Activated naive CD8-positive, alpha-beta T cell treated with anti-CD3 and anti-CD28 coated beads, Interleukin-2, amount 10 ng/mL, durations not matched to agents 7 days and 5 days (primary cell): ENCODE measurements around the gene WBP2NL. TPM values are rescaled to one million over a fixed set of nuclear protein-coding genes. Genes with fewer than 3 reads are reported as not detected.
"Not testable (repeated sequence)": the region's sequence is repeated elsewhere in the genome, so short reads cannot be mapped to it uniquely, and the experiment has no call there.

Experiments used
- ATAC-seq: fragments of 150-1000 bp; cut with Tn5 transposase; one replicate; pipeline ENCODE4 v1.10.0; 2021; ENCODE audit warnings: low read depth, moderate library complexity
- POLR2A ChIA-PET: fragments of 350-600 bp; sonication (Branson Sonifier 250); formaldehyde crosslinking; loops from one replicate; lab custom pipeline; 2021; ENCODE audit warnings: antibody characterized with exemption; lab: Charles Lee
- DNase-seq: peaks from one replicate; pipeline ENCODE4 v3.0.0; 2021
- H3K27ac Mint-ChIP-seq: one replicate; pipeline ENCODE4 v1.8.0; 2022; ENCODE audit warnings: mild to moderate bottlenecking, mixed read lengths
- H3K27me3 Mint-ChIP-seq: one replicate; pipeline ENCODE4 v1.8.0; 2022; ENCODE audit warnings: mild to moderate bottlenecking, moderate library complexity, mixed read lengths
- H3K36me3 Mint-ChIP-seq: one replicate; pipeline ENCODE4 v1.8.0; 2021; ENCODE audit warnings: mild to moderate bottlenecking, mixed read lengths
- H3K4me1 Mint-ChIP-seq: one replicate; pipeline ENCODE4 v1.8.0; 2021; ENCODE audit warnings: mixed read lengths
- H3K4me3 Mint-ChIP-seq: one replicate; pipeline ENCODE4 v1.8.0; 2022; ENCODE audit warnings: mild to moderate bottlenecking, moderate library complexity, mixed read lengths
- H3K9me3 Mint-ChIP-seq: one replicate; pipeline ENCODE4 v1.8.0; 2021; ENCODE audit warnings: mixed read lengths
- total RNA-seq, 2 experiments: library from RNA; stranded (reverse); gene quantifications; one replicate each; pipeline ENCODE4 v1.2.3, GENCODE V29; 2021

The WBP2NL gene, protein sequence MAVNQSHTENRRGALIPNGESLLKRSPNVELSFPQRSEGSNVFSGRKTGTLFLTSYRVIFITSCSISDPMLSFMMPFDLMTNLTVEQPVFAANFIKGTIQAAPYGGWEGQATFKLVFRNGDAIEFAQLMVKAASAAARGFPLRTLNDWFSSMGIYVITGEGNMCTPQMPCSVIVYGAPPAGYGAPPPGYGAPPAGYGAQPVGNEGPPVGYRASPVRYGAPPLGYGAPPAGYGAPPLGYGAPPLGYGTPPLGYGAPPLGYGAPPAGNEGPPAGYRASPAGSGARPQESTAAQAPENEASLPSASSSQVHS
- 1 to 10 TPM; 2.4 to 2.6 TPM for total RNA-seq

DNA sequence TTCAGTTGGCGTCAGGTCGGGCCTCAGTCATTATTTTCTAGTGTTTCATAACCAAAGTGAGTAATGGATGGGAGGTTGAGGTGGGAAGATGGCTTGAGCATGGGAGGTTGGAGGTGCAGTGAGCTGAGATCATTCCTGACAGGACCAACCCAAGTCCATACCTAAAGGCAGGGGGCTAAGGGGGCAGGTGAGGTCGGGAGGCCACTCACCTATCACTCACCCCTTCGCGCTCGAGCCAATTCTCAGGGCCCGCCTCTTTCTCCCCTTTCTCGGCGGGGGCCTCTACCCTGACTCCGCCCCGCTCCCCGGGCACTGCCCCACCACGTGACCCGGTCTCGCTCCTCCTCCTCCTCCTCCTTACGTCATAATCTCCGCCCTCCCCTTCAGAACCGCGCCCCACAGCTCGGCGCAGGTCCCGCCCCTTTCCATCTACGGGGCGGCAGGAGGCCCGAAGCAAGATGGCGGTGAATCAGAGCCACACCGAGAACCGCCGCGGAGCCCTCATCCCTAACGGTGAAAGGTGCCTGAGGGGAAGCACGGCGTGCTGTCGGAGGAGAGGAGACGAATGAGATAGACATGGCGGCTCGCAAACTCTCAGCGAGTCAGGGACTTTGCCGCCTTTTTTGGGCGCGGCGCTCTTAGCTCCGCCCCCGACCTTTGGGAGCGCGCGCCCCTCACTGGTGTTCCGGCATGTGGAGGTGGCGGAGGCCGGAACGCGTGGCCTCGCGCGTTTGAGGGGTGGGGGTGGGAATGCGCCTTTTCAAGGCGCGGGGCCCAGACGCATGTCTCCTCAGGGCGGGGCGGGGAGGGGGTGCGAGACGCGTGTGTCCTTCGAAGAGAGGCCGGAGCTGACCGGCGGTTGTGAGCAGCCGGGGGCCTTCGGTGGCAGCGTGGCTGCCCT lies at the start of gene WBP2NL:
Gene WBP2NL (plus strand): TSS at position 428 of the 901 bp plus-strand sequence. CDS start 31 bp downstream, at position 459.
- H3K27me3 Mint-ChIP-seq: peaks cover 23% of the 10 kb centered on the region
- peaks cover 22% of the 10 kb centered on the region for H3K4me1 Mint-ChIP-seq
- ATAC-seq (peak; percentile 85), DNase-seq (peak; percentile 87)
- H3K27ac Mint-ChIP-seq: peak within 1 kb of the TSS; percentile 97
- peaks cover 10% of the 10 kb centered on the region for H3K36me3 Mint-ChIP-seq
- POLR2A ChIA-PET: interaction anchor here (0.8 to 1.5 kb wide), 7 partner anchors 33 to 445 kb away, joined by 3 to 13 read pairs (median 5); partner anchors contain the start of genes CENPM, NAGA and SMDT1
- H3K4me3 Mint-ChIP-seq: peak within 1 kb of the TSS; percentile 94
- H3K9me3 Mint-ChIP-seq: peaks cover 5% of the 10 kb centered on the region

DNA sequence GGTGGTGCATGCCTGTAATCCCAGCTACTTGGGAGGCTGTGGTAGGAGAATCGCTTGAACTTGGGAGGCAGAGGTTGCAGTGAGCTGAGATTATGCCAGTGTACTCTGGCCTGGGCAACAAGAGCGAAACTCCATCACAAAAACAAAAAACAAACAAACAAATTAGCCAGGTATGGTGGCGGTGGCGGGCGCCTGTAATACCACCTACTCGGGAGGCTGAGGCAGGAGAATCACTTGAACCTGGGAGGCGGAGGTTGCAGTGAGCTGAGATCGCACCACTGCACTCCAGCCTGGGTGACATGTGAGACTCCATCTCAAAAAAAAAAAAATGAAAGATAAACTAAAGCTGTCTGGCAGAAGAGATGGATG lies 49.7 kb upstream of the WBP2NL start:
- not testable (repeated sequence) for ATAC-seq, H3K36me3 Mint-ChIP-seq, H3K27me3 Mint-ChIP-seq, DNase-seq, H3K27ac Mint-ChIP-seq, H3K4me3 Mint-ChIP-seq, H3K9me3 Mint-ChIP-seq
- peaks cover 21% of the 10 kb centered on the region for H3K4me1 Mint-ChIP-seq
- POLR2A ChIA-PET: interaction anchor here (0.6 to 1.5 kb wide), 2 partner anchors 9 to 342 kb away, joined by 3 to 5 read pairs; no protein-coding TSS in a partner anchor

DNA sequence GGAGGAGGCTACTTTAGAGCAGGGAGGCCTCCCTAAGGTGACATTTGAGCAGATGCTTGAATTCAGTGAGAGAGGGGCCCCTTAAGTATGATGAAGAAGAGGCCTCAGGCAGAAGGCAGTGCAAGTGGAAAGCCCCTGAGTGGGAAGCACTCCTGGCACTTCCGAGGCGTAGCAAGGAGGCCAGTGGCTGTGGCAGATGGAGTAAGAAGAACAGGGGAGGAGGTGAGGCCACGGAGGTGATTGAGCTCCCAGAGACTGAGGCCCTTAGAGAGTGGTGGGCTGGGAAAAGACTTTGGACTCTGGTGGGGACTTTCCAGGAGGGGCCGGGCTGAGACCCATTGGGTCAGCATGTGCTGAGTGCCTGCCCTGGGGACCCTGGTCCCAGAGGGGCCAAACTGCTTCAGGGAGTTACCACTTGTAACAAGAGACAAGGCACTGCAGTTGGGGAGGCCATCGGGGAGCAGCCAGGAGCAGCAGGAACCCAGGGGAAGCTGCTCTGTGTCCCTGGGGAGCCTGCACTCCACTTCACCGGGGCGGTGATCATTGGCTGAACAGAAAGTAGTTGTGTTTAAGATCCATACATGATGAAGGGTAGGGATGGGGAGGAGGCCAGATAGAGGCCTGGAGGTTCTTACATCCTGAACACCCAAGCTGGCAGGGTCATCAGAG lies 49.2 kb upstream of the WBP2NL start:
- Mint-ChIP-seq H3K36me3 (peaks cover 6% of the 10 kb centered on the region), H3K27ac (no peak overlapping the region), H3K4me3 (no peak overlapping the region), H3K9me3 (no peaks in the 10 kb centered on the region), H3K4me1 (peaks cover 21% of the 10 kb centered on the region), H3K27me3 (no peaks in the 10 kb centered on the region)
- DNase-seq (no peak), ATAC-seq (no peak)
- POLR2A ChIA-PET: interaction anchor here (1.0 to 1.5 kb wide), 2 partner anchors 9 to 129 kb away, joined by 4 to 5 read pairs; no protein-coding TSS in a partner anchor

DNA sequence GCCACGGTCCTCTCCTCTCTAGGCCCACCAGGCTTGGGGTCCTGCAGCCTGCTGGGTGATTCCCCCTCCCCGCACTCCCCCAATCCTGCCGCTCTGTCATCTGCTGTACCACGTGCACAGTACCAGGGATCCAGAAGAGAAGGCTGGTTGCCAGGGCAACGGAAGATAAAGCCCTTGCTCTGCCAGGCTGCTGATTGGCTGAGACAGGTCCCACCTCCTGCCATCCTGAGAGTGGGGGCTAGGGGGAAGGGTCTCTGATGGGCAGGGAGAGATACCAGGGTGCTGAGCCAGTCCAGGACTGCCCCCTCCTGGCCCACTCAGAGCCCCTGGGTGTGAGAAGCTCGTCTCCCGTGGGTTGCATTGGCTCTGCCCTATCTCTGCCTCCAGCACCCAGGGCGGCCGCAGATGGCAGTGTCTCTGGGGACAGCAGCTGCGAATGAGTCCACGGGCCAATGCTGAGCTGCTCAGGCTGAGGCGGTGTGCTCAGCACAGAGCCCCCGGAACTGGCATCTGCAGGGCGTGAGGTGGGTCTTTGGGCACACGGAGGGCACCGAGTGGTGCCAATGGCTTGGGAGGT lies 46.6 kb upstream of the WBP2NL start, which contains the start of gene SMIM45:
Gene SMIM45 (plus strand): TSS at position 253 of the 577 bp plus-strand sequence.
- ATAC-seq (no peak), DNase-seq (no peak)
- Mint-ChIP-seq H3K4me3 (no peak within 1 kb of the TSS), H3K36me3 (no peaks in the 10 kb centered on the region), H3K27me3 (no peaks in the 10 kb centered on the region), H3K4me1 (peaks cover 13% of the 10 kb centered on the region), H3K9me3 (no peaks in the 10 kb centered on the region), H3K27ac (no peak within 1 kb of the TSS)
- POLR2A ChIA-PET: interaction anchor here (1.5 kb wide), 1 partner anchor 127 kb away, joined by 3 read pairs; the partner anchor contains the start of gene SMDT1

DNA sequence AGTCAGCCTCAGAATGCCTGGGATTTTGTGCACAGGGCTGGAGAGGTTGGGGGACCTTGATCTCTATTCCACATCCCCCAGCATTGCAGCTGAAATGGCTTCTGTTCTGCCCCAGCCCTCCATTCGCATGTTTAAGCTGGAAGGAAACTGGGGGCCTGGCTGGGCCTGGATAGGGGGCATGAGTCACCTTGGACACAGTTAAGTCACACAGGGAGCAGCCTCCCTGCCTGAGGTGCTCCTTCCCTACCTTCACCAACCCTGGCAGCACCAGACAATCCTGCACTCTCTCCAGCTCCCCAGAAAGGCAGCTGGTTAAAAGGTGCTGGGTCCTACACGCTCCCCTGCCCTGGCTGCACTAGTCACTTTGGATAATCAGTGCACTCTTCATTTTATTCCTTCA lies 45.9 kb upstream of the WBP2NL start:
- no peak overlapping the region for H3K27ac Mint-ChIP-seq
- H3K36me3 Mint-ChIP-seq: no peaks in the 10 kb centered on the region
- peaks cover 10% of the 10 kb centered on the region for H3K4me1 Mint-ChIP-seq
- POLR2A ChIA-PET: interaction anchor here (1.5 kb wide), 1 partner anchor 126 kb away, joined by 3 read pairs; the partner anchor contains the start of gene SMDT1
- DNase-seq (no peak), ATAC-seq (no peak)
- no peaks in the 10 kb centered on the region for H3K9me3 Mint-ChIP-seq
- no peak overlapping the region for H3K4me3 Mint-ChIP-seq
- H3K27me3 Mint-ChIP-seq: no peaks in the 10 kb centered on the region

DNA sequence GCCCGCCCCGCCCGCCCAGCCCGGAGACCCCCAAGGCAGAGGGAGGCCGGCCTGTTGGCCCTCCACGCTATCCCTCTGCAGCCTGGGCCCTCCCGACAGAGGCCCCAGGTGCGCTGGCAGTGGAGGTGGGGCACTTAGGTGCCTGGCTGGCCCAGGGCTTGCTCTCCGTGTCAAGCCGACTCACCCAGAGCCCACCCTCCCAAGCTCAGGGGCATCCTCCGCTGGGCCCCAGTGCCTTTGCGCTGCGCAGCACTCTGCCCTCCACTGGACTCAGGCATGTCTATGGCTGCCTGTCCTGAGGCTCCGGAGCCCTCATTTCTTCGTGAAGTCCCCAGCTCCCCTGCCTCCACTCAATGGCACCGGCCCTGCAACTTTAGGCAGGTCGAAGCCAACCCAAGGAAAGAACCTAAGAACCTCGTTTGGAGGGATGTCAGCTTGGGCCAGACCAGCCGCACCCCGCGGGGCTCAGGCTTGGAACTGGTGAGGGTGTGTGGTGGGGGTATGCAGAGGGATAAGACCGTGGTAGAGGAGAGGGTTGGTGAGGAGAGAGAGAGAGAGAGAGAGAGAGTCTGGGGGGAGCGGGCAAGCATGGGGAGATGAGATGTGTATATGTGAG lies 40.5 kb upstream of the WBP2NL start:
- Mint-ChIP-seq H3K4me1 (peaks cover 3% of the 10 kb centered on the region), H3K9me3 (no peaks in the 10 kb centered on the region), H3K27ac (no peak overlapping the region), H3K4me3 (no peak overlapping the region), H3K36me3 (no peaks in the 10 kb centered on the region), H3K27me3 (peaks cover 2% of the 10 kb centered on the region)
- DNase-seq: no peak
- POLR2A ChIA-PET: interaction anchor here (0.5 to 1.0 kb wide), 2 partner anchors 11 to 408 kb away, joined by 4 read pairs; partner anchors contain the start of gene CENPM
- ATAC-seq: peak; percentile 53

DNA sequence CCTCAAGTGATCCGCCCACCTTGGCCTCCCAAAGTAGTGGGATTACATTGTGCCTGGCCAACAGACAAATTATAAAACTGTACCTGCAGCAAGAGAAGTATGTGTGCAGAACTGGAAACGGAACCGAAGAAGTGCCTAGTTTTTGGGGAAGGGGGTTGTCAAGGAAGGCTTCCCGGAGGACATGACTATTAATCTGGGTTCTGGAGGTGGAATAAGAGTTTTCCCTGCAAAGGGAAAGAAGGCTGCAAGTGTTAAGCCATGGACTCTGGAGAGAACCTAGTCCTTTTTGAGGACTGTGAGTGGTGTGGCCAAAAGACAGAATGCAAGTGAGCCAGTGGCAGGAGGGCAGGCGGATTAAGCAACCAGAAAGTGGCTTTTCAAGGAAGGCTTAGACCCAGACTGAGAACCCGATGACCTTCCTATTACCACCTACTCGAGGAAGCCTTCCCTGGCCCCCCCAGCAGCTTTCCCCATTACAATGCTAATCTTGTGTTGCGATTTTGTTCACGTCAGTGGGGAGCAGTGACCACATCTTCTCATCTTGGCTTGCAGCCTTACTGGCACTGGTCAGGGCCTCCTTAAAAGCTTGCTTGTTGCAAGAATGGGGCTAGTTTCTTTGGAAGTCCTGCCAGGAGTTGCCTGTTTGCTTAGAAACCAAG lies 35.0 kb upstream of the WBP2NL start:
- Mint-ChIP-seq H3K27ac (no peak overlapping the region), H3K4me3 (no peak overlapping the region), H3K27me3 (peaks cover 6% of the 10 kb centered on the region), H3K36me3 (no peaks in the 10 kb centered on the region), H3K4me1 (no peaks in the 10 kb centered on the region), H3K9me3 (no peaks in the 10 kb centered on the region)
- ATAC-seq: no peak
- DNase-seq: no peak
- POLR2A ChIA-PET: no interaction called here

DNA sequence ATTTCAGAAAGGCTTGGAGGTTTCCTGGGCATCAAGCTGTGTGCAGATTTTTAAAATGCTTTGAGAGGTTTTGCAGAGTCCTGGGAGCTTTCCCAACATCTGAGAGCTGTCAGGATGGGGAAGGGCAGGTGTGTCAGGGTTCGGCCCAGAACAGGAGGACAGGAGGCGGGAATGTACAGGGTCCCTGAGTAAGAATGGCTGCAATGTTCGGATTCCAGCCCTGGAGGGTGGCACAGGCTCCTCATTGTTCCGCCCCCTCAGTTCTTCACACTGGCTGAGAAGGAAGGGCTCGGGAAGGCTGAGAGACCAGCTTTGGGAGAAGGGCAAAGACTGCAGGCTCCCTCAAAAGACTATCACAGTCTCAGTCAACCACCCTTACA lies 34.5 kb upstream of the WBP2NL start:
- DNase-seq: no peak
- no peaks in the 10 kb centered on the region for H3K36me3 Mint-ChIP-seq
- no peak overlapping the region for H3K27ac Mint-ChIP-seq
- peaks cover 6% of the 10 kb centered on the region for H3K27me3 Mint-ChIP-seq
- H3K9me3 Mint-ChIP-seq: no peaks in the 10 kb centered on the region
- no peaks in the 10 kb centered on the region for H3K4me1 Mint-ChIP-seq
- ATAC-seq: no peak
- no peak overlapping the region for H3K4me3 Mint-ChIP-seq
- POLR2A ChIA-PET: no interaction called here

DNA sequence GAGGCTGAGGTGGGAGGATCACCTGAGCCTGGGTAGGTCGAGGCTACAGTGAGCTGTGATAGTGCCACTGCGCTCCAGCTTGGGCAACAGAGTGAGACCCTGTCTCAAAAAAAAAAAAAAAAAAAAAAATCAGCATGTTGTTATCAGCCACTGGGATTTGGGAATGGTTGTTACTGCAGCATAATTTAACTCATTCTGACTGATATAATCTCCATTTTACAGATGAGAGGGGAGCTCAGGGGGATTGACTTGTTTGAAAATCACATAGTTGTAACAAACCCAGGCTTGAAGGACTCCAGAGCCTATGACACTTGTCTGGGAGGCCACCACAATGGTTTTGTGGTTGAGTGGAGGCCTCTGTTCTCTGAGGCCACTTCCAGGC lies 32.4 kb upstream of the WBP2NL start:
- no peaks in the 10 kb centered on the region for H3K9me3 Mint-ChIP-seq
- POLR2A ChIA-PET: no interaction called here
- H3K4me1 Mint-ChIP-seq: no peaks in the 10 kb centered on the region
- DNase-seq (no peak), ATAC-seq (no peak)
- H3K36me3 Mint-ChIP-seq: no peaks in the 10 kb centered on the region
- no peak overlapping the region for H3K4me3 Mint-ChIP-seq
- no peak overlapping the region for H3K27ac Mint-ChIP-seq
- peaks cover 6% of the 10 kb centered on the region for H3K27me3 Mint-ChIP-seq

DNA sequence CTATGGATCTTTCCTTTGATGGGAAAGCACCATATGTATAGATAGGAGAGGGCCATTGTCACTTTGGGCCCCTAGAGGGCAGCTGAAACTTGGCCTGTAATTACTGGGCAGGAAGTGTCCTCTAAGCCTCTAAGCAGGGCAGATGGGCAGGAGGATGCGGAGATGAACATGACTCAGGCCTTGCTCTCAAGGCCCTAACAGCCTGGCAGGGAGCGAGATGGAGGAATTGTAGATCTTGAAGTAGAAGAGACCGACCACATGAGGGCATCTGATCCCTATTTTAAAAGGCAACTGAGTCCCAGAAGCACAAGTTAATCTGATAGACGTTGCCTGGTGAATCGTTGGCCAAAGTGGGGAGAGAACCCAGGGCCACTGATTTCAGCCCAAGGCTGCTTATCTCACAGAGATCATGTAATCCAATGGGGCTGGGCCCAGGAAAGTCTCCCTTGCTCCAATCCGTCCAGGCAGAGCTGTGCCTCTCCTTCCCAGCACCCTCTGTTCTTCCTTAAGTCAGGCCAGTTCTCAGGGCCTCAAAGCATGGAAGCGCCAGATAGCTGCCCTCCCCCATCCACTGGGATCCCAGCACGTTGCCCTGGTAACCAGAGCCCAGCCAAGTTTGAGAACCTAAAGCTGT lies 31.9 kb upstream of the WBP2NL start:
- Mint-ChIP-seq H3K4me3 (no peak overlapping the region), H3K27ac (no peak overlapping the region), H3K36me3 (no peaks in the 10 kb centered on the region)

DNA sequence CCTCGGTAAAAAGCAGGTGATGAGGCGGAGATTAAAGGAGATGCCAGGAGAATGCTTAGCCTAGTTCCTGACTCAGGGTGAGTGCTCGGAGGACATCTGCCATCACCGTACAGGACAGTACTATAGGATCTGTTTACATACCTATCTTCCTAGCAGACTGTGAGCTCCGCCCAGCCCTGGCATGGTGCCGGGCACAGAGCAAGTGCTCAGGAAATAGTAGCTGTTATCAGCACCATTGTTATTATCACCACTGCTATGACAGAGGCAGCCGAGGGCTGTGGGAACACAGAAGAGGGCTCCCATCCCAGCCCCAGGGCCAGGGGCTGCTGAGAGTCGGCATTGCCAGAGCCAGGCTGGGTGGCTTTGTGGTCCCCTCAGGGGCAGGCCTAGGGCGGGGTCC lies 30.0 kb upstream of the WBP2NL start:
- peaks cover 3% of the 10 kb centered on the region for H3K27me3 Mint-ChIP-seq
- no peak overlapping the region for H3K4me3 Mint-ChIP-seq
- no peaks in the 10 kb centered on the region for H3K36me3 Mint-ChIP-seq
- no peaks in the 10 kb centered on the region for H3K4me1 Mint-ChIP-seq
- H3K9me3 Mint-ChIP-seq: no peaks in the 10 kb centered on the region
- DNase-seq (no peak), ATAC-seq (no peak)
- H3K27ac Mint-ChIP-seq: no peak overlapping the region
- POLR2A ChIA-PET: no interaction called here

More for the DNA sequence above, 31.9 kb upstream of the WBP2NL start:
- H3K27me3 Mint-ChIP-seq: peaks cover 6% of the 10 kb centered on the region
- no peaks in the 10 kb centered on the region for H3K4me1 Mint-ChIP-seq
- ATAC-seq (peak; percentile 56), DNase-seq (no peak)
- no peaks in the 10 kb centered on the region for H3K9me3 Mint-ChIP-seq
- POLR2A ChIA-PET: no interaction called here
